Left lobe of liver (tissue), 2 donors: ENCODE measurements around the gene PCDHGA1. TPM values are rescaled to one million over a fixed set of nuclear protein-coding genes. Genes with fewer than 3 reads are reported as not detected.
"Not testable (repeated sequence)": the region's sequence is repeated elsewhere in the genome, so short reads cannot be mapped to it uniquely, and the experiment has no call there.

Experiments used
- ATAC-seq: fragments of 200-7000 bp; cut with Tn5 transposase; one replicate; pipeline ENCODE4 v1.9.1; 2020; ENCODE audit warnings: mild to moderate bottlenecking, moderate library complexity
- DNase-seq: peaks from one replicate; pipeline ENCODE4 v3.0.0-alpha.2; 2020; ENCODE audit warnings: low spot score
- total RNA-seq: library from RNA; stranded (reverse); gene quantifications from one replicate; pipeline ENCODE4 v1.2.1, GENCODE V29; 2021
- donor health status: DM: no; HTN: no; CAD: no; lungs with moderate emphysema.
- donor health status: DM: no; HTN: yes; CAD: no.

Gene PCDHGA1
- total RNA-seq, 1 donor from 2014 or later, result 0.10 TPM

DNA sequence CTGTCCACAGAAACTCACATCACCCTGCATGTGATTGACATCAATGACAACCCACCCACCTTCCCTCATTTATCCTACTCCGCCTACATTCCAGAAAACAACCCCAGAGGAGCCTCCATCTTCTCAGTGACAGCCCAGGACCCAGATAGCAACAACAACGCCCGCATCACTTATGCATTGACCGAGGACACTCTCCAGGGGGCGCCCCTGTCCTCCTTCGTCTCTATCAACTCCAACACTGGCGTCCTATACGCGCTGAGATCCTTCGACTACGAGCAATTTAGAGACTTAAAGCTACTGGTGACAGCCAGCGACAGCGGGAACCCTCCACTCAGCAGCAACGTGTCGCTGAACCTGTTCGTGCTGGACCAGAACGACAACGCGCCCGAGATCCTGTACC is 15.0 kb downstream of the PCDHGA1 start:
- DNase-seq, result no peak
- no peak for ATAC-seq

DNA sequence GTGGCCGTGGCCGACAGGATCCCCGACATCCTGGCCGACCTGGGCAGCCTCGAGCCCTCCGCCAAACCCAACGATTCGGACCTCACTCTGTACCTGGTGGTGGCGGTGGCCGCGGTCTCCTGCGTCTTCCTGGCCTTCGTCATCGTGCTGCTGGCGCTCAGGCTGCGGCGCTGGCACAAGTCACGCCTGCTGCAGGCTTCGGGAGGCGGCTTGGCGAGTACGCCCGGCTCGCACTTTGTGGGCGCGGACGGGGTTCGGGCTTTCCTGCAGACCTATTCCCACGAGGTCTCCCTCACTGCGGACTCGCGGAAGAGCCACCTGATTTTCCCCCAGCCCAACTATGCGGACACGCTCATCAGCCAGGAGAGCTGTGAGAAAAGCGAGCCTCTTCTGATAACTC is 15.7 kb downstream of the PCDHGA1 start:
- not testable (repeated sequence) for ATAC-seq, DNase-seq

DNA sequence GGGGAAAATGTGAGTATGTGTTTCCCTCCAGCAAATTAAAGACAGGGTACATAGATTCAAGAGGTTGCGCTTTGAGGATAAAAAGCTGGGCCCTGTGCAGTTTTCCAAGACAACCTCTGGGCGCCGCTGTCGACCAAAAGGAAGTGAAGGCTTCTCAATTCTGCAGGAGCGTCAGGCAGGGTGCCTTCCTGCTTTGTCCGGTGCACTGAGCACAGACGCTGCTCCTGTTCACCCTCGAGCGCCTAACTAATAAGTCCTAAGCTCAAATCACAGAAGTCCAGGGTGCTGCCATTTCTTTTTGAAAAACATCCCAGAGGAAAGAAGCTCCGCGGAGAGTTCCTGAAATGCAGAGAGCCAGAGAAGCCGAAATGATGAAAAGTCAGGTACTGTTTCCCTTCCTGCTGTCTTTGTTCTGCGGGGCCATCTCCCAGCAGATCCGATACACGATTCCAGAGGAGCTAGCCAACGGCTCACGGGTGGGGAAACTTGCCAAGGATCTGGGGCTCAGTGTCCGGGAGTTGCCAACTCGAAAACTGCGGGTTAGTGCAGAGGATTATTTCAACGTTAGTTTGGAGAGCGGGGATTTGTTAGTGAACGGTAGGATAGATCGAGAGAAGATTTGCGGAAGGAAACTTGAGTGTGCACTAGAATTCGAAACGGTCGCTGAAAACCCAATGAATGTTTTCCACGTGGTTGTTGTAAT is 19.8 kb downstream of the PCDHGA1 start, which contains the start of gene PCDHGB1:
PCDHGB1 (plus strand) TSS at position 183 of the 703 bp plus-strand sequence; CDS start at position 345, 162 bp downstream.
- ATAC-seq (peak; percentile 44), DNase-seq (no peak)

DNA sequence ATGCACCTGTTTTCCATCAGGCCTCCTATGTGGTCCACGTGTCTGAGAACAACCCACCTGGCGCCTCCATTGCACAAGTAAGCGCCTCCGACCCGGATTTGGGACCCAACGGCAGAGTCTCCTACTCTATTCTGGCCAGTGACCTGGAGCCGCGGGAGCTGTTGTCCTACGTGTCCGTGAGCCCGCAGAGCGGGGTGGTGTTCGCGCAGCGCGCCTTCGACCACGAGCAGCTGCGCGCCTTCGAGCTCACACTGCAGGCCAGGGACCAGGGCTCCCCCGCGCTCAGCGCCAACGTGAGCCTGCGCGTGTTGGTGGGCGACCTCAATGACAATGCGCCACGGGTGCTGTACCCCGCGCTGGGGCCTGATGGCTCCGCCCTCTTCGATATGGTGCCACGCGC is 21.3 kb downstream of the PCDHGA1 start:
- no peak for DNase-seq
- no peak for ATAC-seq

DNA sequence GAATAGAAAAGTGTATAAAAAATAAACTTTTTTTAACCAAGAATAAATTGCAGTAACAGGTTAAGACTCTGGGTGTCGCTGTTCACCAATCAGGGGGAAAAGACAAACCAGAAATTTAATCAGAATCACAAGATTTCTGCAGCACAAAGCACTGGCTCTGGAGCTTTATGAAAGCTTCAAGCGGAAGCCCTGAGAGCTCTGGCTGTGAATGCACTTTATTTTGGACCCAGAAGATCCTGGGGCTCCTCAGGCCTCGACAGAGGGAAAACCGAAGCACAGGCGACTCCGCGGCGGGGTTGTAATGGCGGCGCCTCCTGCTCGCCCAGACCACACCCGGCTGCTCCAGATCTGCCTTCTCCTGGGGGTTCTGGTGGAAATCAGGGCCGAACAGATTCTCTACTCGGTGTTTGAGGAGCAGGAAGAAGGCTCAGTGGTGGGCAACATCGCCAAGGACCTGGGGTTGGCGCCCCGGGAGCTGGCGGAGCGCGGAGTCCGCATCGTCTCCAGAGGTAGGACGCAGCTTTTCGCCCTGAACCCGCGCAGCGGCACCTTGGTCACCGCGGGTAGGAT is 24.7 kb downstream of the PCDHGA1 start, which contains the start of gene PCDHGA4:
PCDHGA4 (plus strand) TSS at position 122 of the 570 bp plus-strand sequence; CDS start at position 209, 87 bp downstream.
- peak; percentile 18 for ATAC-seq
- no peak for DNase-seq

DNA sequence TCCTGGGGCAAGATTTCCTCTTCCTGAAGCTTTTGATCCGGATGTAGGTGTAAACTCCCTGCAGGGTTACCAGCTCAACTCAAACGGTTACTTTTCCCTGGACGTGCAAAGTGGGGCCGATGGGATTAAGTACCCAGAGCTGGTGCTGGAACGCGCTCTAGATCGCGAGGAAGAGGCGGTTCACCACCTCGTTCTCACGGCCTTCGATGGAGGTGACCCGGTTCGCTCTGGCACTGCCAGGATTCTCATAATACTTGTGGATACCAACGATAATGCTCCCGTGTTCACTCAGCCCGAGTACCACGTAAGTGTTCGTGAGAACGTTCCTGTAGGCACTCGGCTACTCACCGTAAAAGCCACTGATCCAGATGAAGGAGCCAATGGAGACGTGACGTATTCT is 25.3 kb downstream of the PCDHGA1 start:
- no peak for ATAC-seq
- no peak for DNase-seq

DNA sequence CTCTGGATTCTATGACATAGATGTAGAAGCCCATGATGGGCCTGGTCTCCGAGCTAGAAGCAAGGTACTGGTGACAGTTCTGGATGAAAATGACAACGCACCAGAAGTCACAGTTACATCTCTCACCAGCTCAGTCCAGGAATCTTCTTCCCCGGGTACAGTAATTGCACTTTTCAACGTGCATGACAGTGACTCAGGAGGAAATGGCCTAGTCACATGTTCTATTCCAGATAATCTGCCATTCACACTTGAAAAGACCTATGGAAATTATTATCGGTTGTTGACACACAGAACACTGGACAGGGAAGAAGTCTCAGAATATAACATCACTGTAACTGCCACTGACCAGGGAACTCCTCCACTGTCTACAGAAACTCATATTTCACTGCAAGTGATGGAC is 25.8 kb downstream of the PCDHGA1 start:
- ATAC-seq, result no peak
- no peak for DNase-seq

DNA sequence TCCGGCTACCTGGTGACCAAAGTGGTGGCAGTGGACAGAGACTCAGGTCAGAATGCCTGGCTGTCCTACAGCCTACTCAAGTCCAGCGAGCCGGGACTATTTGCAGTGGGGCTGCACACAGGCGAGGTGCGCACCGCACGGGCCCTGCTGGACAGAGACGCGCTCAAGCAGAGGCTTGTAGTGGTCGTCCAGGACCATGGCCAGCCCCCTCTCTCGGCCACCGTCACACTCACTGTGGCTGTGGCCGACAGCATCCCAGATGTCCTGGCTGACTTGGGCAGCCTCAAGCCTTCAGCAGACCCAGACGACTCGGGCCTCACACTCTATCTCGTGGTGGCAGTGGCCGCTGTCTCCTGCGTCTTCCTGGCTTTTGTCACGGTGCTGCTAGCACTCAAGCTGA is 26.6 kb downstream of the PCDHGA1 start:
- no peak for DNase-seq
- ATAC-seq, result no peak

DNA sequence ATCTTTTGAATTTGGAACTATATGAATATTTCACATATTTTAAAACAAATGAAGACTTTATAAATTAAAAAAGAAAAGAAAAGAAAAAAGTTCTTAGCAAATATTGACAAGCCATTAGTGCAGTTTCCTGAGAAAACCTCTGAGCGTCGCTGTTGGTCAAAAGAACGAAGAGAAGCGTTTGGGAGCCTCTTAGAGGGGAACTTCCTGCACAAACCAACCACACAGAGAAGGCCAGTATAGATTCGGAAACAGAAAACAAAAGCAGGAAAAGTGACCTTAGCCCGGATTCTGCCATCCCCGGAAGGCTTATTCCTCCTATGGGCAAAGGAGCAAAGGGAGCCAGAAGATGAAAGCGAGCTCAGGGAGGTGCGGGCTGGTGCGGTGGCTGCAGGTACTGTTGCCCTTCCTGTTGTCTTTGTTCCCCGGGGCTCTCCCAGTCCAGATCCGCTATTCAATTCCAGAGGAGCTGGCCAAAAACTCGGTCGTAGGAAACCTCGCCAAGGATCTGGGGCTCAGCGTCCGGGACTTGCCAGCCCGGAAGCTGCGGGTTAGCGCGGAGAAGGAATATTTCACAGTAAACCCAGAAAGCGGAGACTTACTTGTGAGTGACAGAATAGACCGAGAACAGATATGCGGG is 29.6 kb downstream of the PCDHGA1 start, which contains the start of gene PCDHGB2:
PCDHGB2 (plus strand) TSS at position 205 of the 637 bp plus-strand sequence; CDS start at position 347, 142 bp downstream.
- DNase-seq (no peak), ATAC-seq (peak; percentile 41)

DNA sequence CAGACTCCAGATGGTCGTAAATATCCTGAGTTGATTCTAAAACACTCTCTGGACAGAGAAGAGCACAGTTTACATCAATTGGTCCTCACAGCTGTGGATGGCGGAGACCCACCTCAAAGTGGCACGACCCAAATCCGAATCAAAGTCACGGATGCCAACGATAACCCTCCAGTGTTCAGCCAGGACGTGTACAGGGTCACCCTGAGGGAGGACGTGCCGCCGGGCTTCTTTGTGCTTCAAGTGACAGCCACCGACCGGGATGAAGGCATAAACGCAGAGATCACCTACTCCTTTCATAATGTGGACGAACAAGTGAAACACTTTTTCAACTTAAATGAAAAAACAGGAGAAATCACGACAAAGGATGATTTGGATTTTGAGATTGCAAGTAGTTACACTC is 30.4 kb downstream of the PCDHGA1 start:
- no peak for ATAC-seq
- no peak for DNase-seq

DNA sequence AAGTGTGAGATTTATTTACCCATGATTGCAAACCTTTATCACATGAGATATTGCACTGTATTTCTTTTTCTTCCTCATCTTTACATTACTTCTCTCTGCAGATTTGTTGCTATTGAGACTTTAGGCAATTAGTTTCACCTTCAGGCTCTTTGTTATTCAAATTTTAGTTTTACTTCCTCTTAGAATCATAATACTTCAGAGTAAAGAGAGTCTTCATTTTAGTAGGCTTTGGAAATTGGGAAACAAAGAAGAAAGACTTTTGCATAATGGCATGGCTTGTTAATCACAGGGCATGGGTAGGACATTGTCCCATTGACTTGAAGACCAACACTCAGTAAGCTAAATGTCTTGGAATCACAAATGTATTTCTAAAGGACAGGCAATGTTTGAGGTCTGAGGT is 32.4 kb downstream of the PCDHGA1 start:
- ATAC-seq (no peak), DNase-seq (no peak)

DNA sequence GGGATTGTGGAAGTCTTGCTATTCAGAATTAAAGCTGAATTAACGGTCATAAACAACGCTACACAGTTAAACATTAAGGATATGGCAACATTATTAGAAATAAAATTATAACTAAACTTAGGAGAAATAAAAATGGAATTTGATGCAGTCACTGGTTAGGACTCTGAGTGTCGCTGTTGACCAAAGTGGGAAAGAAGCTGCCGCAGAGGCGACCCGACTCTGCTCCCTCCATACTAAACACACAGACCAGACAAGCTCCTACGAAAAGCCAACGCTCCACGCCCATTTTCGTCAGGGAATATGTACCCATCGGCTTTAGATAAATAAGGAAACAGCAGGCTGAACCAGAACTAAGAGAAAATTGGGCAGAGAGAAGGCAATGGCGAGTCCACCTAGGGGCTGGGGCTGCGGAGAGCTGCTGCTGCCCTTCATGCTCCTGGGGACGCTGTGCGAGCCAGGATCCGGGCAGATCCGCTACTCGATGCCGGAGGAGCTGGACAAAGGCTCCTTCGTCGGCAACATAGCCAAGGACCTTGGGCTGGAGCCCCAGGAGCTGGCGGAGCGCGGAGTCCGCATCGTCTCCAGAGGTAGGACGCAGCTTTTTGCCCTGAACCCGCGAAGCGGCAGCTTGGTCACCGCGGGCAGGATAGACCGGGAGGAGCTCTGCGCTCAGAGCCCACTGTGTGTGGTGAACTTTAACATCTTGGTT is 33.8 kb downstream of the PCDHGA1 start, which contains the start of gene PCDHGA5:
PCDHGA5 (plus strand) TSS at position 211 of the 709 bp plus-strand sequence; CDS start at position 380, 169 bp downstream.
- DNase-seq (no peak), ATAC-seq (no peak)

DNA sequence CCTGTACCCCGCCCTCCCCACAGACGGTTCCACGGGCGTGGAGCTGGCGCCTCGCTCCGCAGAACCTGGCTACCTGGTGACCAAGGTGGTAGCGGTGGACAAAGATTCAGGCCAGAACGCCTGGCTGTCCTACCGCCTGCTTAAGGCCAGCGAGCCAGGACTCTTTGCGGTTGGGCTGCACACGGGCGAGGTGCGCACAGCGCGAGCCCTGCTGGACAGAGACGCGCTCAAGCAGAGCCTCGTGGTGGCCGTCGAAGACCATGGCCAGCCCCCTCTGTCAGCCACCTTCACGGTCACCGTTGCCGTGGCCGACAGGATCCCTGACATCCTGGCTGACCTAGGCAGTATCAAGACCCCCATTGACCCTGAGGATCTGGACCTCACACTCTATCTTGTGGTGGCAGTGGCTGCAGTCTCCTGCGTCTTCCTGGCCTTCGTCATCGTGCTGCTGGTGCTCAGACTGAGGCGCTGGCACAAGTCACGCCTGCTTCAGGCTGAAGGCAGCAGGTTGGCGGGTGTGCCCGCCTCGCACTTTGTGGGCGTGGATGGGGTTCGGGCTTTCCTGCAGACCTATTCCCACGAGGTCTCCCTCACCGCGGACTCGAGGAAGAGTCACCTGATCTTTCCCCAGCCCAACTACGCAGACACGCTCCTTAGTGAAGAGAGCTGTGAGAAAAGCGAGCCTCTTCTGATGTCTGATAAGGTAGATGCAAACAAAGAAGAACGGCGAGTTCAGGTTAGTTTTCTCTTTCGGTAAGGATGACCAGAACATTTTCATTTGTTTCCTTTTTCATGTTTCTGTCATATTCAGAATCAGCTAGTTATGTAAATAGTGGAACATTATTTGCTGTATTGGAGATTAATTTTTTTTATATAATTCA is 35.9 kb downstream of the PCDHGA1 start:
- no peak for ATAC-seq
- no peak for DNase-seq

DNA sequence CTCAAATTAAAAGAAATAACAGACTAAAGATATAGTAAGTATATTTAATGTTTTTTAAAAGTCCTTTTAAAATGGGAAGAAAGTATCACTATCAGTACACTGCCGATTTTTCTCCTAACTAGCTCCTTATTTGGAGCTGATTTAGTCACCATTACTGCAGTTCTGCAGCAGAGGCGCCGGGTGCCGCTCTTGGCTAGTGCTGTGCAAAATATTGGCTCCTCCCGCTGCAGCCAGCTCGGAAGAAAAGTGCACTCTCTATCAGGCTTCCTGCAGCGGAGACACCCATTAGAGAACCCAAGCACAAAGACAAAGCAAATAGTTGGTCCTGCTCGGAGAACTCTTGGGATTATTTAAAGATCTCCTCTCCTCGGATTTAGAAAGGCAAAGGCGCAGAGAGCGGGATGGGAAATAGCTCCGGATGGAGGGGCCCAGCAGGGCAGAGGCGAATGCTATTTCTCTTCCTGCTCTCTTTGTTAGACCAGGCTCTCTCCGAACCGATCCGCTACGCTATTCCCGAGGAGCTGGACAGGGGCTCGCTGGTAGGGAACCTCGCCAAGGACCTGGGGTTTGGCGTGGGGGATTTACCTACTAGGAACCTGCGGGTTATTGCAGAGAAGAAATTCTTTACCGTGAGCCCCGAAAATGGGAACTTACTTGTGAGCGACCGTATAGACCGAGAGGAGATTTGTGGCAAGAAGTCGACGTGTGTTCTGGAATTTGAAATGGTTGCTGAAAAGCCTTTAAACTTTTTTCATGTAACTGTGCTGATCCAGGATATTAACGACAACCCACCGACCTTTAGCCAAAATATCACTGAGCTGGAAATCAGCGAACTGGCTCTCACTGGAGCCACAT is 39.9 kb downstream of the PCDHGA1 start, which contains the start of gene PCDHGB3:
PCDHGB3 (plus strand) TSS at position 249 of the 855 bp plus-strand sequence; CDS start at position 402, 153 bp downstream.
- peak; percentile 44 for DNase-seq
- ATAC-seq, result peak; percentile 90

DNA sequence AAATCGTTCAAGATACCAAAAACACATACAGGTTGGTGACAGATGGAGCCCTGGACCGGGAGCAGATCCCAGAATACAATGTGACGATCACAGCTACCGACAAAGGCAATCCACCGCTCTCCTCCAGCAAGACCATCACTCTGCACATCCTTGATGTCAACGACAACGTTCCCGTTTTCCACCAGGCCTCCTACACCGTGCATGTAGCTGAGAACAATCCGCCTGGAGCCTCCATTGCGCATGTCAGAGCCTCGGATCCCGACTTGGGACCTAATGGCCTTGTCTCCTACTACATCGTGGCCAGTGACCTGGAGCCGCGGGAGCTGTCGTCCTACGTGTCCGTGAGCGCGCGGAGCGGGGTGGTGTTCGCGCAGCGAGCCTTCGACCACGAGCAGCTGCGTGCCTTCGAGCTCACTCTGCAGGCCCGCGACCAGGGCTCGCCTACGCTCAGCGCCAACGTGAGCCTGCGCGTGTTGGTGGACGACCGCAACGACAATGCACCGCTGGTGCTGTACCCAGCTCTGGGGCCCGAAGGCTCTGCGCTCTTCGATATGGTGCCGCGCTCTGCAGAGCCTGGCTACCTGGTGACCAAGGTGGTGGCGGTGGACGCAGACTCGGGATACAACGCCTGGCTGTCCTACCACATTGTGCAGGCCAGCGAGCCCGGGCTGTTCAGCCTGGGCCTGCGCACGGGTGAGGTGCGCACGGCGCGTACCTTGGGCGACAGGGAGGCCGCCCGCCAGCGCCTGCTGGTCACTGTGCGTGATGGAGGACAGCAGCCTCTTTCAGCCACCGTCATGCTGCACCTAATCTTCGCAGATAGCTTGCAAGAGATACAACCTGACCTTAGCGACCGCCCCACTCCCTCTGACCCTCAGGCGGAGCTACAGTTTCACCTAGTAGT is 41.5 kb downstream of the PCDHGA1 start:
- DNase-seq, result no peak
- ATAC-seq, result no peak

DNA sequence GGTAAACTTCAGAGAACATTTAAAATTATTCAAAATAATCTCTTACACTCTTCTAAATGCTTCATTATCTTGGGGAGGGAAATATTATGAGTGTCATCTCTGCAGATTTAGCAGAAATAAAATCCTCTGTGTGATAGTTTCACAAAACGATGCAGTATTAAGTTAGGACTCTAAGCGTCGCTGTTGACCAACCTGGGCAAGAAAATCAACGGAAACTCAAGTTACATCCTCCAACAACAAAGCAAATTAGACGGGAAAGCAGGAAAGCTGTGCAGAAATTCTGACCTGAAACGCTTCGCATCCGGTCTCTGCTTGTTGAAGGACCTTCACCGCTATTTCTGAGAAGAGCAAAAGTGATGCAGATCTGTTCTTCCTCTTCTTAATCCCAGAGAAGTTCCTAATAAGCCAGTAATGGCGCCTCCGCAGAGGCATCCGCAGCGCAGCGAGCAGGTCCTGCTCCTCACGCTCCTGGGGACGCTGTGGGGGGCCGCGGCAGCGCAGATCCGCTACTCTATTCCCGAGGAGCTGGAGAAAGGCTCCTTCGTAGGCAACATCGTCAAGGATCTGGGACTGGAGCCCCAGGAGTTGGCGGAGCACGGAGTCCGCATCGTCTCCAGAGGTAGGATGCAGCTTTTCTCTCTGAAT is 43.5 kb downstream of the PCDHGA1 start, which contains the start of gene PCDHGA6:
PCDHGA6 (plus strand) TSS at position 219 of the 645 bp plus-strand sequence; CDS start at position 412, 193 bp downstream.
- DNase-seq (no peak), ATAC-seq (no peak)

DNA sequence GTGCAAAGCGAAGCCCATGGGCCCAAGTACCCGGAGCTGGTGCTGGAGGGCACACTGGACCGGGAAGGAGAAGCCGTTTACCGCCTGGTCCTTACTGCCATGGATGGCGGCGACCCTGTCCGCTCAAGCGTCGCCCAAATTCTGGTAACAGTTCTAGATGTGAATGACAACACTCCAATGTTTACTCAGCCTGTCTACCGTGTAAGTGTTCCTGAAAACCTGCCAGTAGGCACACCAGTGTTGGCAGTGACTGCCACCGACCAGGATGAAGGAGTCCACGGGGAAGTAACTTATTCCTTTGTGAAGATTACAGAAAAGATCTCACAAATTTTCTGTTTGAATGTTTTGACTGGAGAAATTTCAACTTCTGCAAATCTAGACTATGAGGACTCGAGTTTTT is 44.3 kb downstream of the PCDHGA1 start:
- ATAC-seq, result no peak
- no peak for DNase-seq
